Adrenal gland (tissue), 12 donors: ENCODE results near the gene VSTM2B. TPM values are rescaled to one million over a fixed set of nuclear protein-coding genes. Genes with fewer than 3 reads are reported as not detected.

Experiments used
- DNase-seq, 7 donors: peaks; one replicate each; pipeline ENCODE4 v3.0.0-alpha.2; 2019 to 2020
- H3K27ac ChIP-seq, 5 donors: fragments of 200-600 bp; sonication (generic) in 4 of 5; 1 replicate in 3 of 5; 2 replicates in 2 of 5; pipeline versions ENCODE4 v1.5.1 to v1.8.0; 2016 to 2020; ENCODE audit warnings: mild to moderate bottlenecking in 1 of 5
- H3K27me3 ChIP-seq: fragments of 200-600 bp; 2 replicates; pipeline ENCODE4 v1.8.0; 2021
- H3K36me3 ChIP-seq, 2 donors: fragments of 200-600 bp; replicated peaks in 1 of 2; 1 replicate in 1 of 2; 2 replicates in 1 of 2; pipeline versions ENCODE4 v1.5.1 to v1.8.0; 2018 to 2022
- H3K4me1 ChIP-seq, 2 donors: fragments of 200-600 bp; replicated peaks in 1 of 2; 1 replicate in 1 of 2; 2 replicates in 1 of 2; pipeline versions ENCODE4 v1.5.1 to v1.8.0; 2018 to 2021
- H3K4me3 ChIP-seq, 4 donors: fragments of 200-600 bp; sonication (generic) in 3 of 4; one replicate each; pipeline ENCODE4 v1.5.1; 2016 to 2018
- H3K9me3 ChIP-seq, 3 donors: fragments of 200-600 bp; sonication (generic) in 1 of 3; replicated peaks in 1 of 3; 1 replicate in 2 of 3; 2 replicates in 1 of 3; pipeline versions ENCODE4 v1.5.1 to v1.8.0; 2016 to 2021
- POLR2A ChIP-seq, 2 donors: fragments of 450-650 bp; IDR thresholded peaks; one replicate each; pipeline ENCODE4 v1.6.1; 2017; ENCODE audit warnings: antibody characterized with exemption in 2 of 2, mild to moderate bottlenecking in 2 of 2, moderate library complexity in 1 of 2
- WGBS, 4 donors: extraction: QIAGEN DNeasy Blood & Tissue Kit in 2 of 4; methylation state at CpG; one replicate each; pipeline versions ENCODE4 v1.1.5 to v1.1.7; 2013 to 2017; 5-methylcytosine and 5-hydroxymethylcytosine counted together
- intact Hi-C, 2 donors: fragments of 100-400 bp; cut with DNase I; formaldehyde crosslinking; loops; one replicate each; pipeline versions ENCODE4 v1.14.1 to v1.15.0; 2022 to 2023
- polyA plus RNA-seq, 3 donors: library from polyadenylated mRNA; stranded (reverse); fragments of 200-250 nt in 2 of 3; fragments of 350-450 nt in 1 of 3; fragmentation: Illumina TruSeq in 1 of 3; extraction: RNeasy Lipid Tissue Mini Kit (QIAGEN cat#74804) in 1 of 3; gene quantifications; one replicate each; pipeline ENCODE4 v1.2.3, GENCODE V29; 2013 to 2014
- total RNA-seq, 9 donors: library from RNA; depleted of rRNA in 4 of 9; stranded (reverse); fragments of >200 nt in 4 of 9; fragments of 120-200 nt in 1 of 9; fragmentation: NEBNext Ultra II Directional in 1 of 9; extraction: Animal tissue kit (Norgen Biotek cat#: 25700) in 1 of 9; gene quantifications; one replicate each; pipeline versions ENCODE4 v1.1.0 to v1.2.4, GENCODE V29; 2013 to 2023
- TF ChIP-seq, protein P1 (sequence below), 6 experiments: fragments of 450-650 bp in 4 of 6; fragments of 200-600 bp in 2 of 6; sonication (generic) in 1 of 6; IDR thresholded peaks; 1 replicate in 5 of 6; 2 replicates in 1 of 6; pipeline versions ENCODE4 v1.5.1 to v1.8.0; 2016 to 2021; ENCODE audit warnings: antibody characterized with exemption in 6 of 6, mild to moderate bottlenecking in 2 of 6, moderate library complexity in 1 of 6
- donor health status: healthy with polysubstance abuse.
- donor health status: Bipolar disorder and iron deficiency.
- donor health status: DM: yes; HTN: yes; CAD: no.
- donor health status: DM: no; HTN: no; CAD: no.
- donor health status: DM: no; HTN: no; CAD: no.
- donor health status: DM: yes; HTN: yes; CAD: no.

The VSTM2B gene
- total and polyA plus RNA-seq, 12 donors = 0.09 to 1.3 (median 0.64) TPM; not detected in 8

DNA sequence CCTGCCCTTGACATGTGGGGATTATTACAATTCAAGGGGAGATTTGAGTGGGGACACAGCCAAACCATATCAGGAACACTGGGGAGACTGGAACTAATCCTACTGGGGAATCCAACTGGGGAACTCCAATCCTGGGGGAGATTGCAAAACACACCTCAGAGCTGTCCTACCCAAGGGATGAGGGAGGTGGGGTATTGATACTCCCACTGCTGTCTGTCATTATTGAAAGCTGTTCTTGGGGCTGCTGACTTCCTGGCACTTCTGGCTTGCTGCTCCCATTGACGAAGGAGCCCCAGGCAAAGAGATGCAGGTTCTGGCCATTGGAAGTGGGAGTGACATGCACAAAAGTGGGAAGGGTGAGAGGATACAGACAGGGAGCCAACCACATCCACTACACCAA, 55.6 kb downstream of the VSTM2B start:
- no peak for DNase-seq
- Histone ChIP-seq H3K4me3 (no peak overlapping the region), H3K9me3 (no peaks in the 10 kb centered on the region), H3K27ac (no peak overlapping the region), H3K36me3 (no peaks in the 10 kb centered on the region), H3K4me1 (no peaks in the 10 kb centered on the region), H3K27me3 (no peaks in the 10 kb centered on the region)
- TF ChIP-seq, protein P1, sequence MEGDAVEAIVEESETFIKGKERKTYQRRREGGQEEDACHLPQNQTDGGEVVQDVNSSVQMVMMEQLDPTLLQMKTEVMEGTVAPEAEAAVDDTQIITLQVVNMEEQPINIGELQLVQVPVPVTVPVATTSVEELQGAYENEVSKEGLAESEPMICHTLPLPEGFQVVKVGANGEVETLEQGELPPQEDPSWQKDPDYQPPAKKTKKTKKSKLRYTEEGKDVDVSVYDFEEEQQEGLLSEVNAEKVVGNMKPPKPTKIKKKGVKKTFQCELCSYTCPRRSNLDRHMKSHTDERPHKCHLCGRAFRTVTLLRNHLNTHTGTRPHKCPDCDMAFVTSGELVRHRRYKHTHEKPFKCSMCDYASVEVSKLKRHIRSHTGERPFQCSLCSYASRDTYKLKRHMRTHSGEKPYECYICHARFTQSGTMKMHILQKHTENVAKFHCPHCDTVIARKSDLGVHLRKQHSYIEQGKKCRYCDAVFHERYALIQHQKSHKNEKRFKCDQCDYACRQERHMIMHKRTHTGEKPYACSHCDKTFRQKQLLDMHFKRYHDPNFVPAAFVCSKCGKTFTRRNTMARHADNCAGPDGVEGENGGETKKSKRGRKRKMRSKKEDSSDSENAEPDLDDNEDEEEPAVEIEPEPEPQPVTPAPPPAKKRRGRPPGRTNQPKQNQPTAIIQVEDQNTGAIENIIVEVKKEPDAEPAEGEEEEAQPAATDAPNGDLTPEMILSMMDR (IDR thresholded peaks at IDR 0.05) = no peak
- TF ChIP-seq POLR2A (IDR thresholded peaks at IDR 0.05) = no peak
- intact Hi-C loops = no loop called here
- WGBS, 4 donors = 8 to 81% (median 22%) methylated on average over 1 of the region's 1 CpG

DNA sequence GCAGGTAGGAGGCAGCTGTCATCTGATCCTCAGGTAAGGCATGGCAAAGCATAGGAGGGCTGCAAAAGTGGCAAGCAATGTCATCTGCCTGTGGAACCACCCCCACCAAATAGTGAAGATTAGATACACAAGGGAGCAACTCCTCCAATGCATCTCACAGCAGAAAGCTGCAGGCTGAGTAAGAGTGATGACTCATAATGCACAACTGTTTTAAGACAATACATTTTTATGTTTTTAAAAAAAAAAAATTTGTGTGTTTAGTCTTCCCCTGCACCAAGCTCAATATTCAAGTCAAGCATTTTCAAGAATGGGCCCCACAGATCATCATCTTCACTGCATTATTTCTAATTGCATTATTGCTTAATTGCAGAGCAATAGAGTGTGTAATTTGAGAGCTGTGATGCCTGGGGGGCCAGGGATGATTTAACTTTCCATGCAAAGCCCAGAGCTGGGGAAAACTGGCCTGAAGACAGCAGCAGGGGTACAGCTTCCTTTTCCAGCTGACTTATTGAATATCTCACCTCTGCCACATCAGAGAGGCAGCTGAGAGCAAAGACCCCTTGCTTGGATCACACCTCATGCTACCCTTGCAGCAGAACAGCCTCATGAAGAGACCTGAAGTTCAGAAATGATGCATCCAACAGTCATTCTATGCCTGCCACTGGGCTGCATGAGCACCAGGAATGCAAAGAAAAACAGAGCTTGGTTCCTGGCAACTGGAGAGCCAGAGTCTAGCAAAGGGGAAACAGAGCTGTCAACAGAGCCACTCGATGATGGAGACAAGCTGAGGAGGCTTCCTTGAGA, 57.6 kb downstream of the VSTM2B start:
- Histone ChIP-seq H3K9me3 (no peaks in the 10 kb centered on the region), H3K27ac (no peak overlapping the region), H3K27me3 (no peaks in the 10 kb centered on the region), H3K4me1 (no peaks in the 10 kb centered on the region), H3K4me3 (no peak overlapping the region), H3K36me3 (no peaks in the 10 kb centered on the region)
- TF ChIP-seq, protein P1 (IDR thresholded peaks at IDR 0.05) = no peak
- no peak for TF ChIP-seq POLR2A (IDR thresholded peaks at IDR 0.05)
- no peak for DNase-seq
- 18 to 50% (median 41%) methylated on average over 1 of the region's 1 CpG for WGBS, 4 donors
- intact Hi-C loops = no loop called here

DNA sequence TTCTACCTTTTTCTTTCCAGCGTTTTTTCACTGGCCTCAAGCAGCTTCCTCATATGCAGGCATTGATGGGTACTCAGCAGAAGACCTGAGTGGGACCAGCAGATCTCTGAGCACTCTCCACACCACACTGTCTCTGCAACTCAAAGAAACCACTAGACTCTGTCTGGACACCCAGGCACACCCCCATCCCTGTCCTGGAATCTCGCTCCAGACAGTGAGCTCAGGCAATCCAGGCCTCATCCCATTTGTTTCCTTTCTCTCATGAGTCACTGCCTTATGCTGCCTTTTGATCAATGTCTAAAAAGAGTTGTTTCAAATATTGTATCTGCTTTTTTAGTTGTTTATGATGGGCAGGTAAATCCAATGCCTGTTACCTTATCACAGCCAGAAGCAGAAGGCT, 60.6 kb downstream of the VSTM2B start:
- Histone ChIP-seq H3K36me3 (no peaks in the 10 kb centered on the region), H3K27ac (no peak overlapping the region), H3K4me1 (no peaks in the 10 kb centered on the region), H3K4me3 (no peak overlapping the region), H3K9me3 (no peaks in the 10 kb centered on the region), H3K27me3 (peaks cover 16% of the 10 kb centered on the region)
- TF ChIP-seq POLR2A (IDR thresholded peaks at IDR 0.05) = no peak
- TF ChIP-seq, protein P1 (IDR thresholded peaks at IDR 0.05) = no peak
- WGBS, 4 donors = 37 to 65% (median 53%) methylated on average over 2 of the region's 2 CpGs
- DNase-seq = no peak
- intact Hi-C loops = no loop called here

DNA sequence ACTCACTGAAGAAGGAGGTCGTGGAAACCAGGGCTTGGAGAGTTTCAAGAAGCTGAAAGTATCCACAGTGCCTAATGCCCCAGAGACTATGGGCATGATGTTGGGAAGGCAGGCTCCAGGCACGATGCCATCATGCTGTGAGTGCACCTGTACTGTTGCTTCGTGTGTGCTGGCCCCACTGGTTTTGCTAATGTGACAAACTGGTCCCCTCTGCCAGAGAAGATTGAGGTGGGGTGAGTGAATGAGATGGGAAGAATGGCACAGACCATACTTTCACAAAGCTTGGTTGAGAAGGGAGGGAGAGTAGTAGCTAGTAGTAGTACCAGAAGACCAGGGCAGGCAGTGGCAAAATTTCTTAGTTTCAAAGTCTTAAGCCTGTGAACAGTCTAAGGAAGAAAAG, 61.3 kb downstream of the VSTM2B start:
- H3K4me3 ChIP-seq = no peak overlapping the region
- H3K36me3 ChIP-seq = no peaks in the 10 kb centered on the region
- intact Hi-C loops = no loop called here
- DNase-seq = no peak
- H3K27me3 ChIP-seq = peaks cover 16% of the 10 kb centered on the region
- H3K27ac ChIP-seq = no peak overlapping the region
- no peaks in the 10 kb centered on the region for H3K4me1 ChIP-seq
- no peaks in the 10 kb centered on the region for H3K9me3 ChIP-seq
- TF ChIP-seq POLR2A (IDR thresholded peaks at IDR 0.05) = no peak
- TF ChIP-seq, protein P1 (IDR thresholded peaks at IDR 0.05) = no peak
- 55 to 58% (median 57%) methylated on average over 3 of the region's 3 CpGs for WGBS, 4 donors
